HUES48 (cell line): ENCODE measurements around the gene OSBPL6.
"Not testable (repeated sequence)": the region's sequence is repeated elsewhere in the genome, so short reads cannot be mapped to it uniquely, and the experiment has no call there.

Experiments
- H3K27ac ChIP-seq: one replicate; pipeline ENCODE4 v1.7.0; 2013; ENCODE audit warnings: low read depth, low read length, inconsistent platforms
- H3K27me3 ChIP-seq: 2 replicates; pipeline ENCODE4 v1.6.1; 2013; ENCODE audit warnings: mild to moderate bottlenecking, low read length; ENCODE audit not compliant: control insufficient read depth, insufficient read depth
- H3K36me3 ChIP-seq: 2 replicates; pipeline ENCODE4 v1.6.1; 2013; ENCODE audit warnings: low read length; ENCODE audit not compliant: control insufficient read depth, insufficient read depth
- H3K4me1 ChIP-seq: 2 replicates; pipeline ENCODE4 v1.6.1; 2013; ENCODE audit warnings: mild to moderate bottlenecking, low read length; ENCODE audit not compliant: control insufficient read depth, insufficient read depth
- H3K4me3 ChIP-seq: 2 replicates; pipeline ENCODE4 v1.5.1; 2013; ENCODE audit warnings: mild to moderate bottlenecking, low read depth, low read length
- H3K9ac ChIP-seq: 2 replicates; pipeline ENCODE4 v1.6.1; 2013; ENCODE audit warnings: mild to moderate bottlenecking, low read depth, low read length, moderate library complexity
- H3K9me3 ChIP-seq: 2 replicates; pipeline ENCODE4 v1.6.1; 2013; ENCODE audit warnings: low read length; ENCODE audit not compliant: control insufficient read depth, insufficient read depth

OSBPL6 gene

DNA sequence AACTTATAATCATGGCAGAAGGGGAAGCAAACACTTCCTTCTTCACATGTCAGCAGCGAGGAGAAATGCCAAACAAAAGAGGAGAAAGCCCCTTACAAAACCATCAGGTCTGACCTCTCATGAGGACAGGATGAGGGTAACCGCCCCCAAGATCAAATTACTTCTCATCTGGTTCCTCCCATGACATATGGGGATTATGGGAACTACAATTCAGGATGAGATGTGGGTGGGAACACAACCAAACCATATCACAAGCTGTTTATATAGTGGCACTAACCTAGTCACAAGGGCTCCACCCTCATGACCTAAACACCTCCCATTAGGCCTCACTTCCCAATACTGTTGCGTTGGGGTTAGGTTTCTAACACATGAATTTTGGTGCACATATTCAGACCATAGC is 110.0 kb downstream of the OSBPL6 start:
- Histone ChIP-seq H3K9me3 (no peaks in the 10 kb centered on the region), H3K27me3 (no peaks in the 10 kb centered on the region), H3K36me3 (no peaks in the 10 kb centered on the region), H3K4me1 (no peaks in the 10 kb centered on the region), H3K9ac (no peak overlapping the region), H3K4me3 (no peak overlapping the region), H3K27ac (no peak overlapping the region)

GRCh38 chr2:178306352-178307073 is 112.2 kb downstream of the OSBPL6 start:
- Histone ChIP-seq H3K27me3 (no peaks in the 10 kb centered on the region), H3K4me1 (no peaks in the 10 kb centered on the region), H3K4me3 (no peak overlapping the region), H3K27ac (no peak overlapping the region), H3K9me3 (no peaks in the 10 kb centered on the region), H3K9ac (no peak overlapping the region), H3K36me3 (no peaks in the 10 kb centered on the region)

DNA sequence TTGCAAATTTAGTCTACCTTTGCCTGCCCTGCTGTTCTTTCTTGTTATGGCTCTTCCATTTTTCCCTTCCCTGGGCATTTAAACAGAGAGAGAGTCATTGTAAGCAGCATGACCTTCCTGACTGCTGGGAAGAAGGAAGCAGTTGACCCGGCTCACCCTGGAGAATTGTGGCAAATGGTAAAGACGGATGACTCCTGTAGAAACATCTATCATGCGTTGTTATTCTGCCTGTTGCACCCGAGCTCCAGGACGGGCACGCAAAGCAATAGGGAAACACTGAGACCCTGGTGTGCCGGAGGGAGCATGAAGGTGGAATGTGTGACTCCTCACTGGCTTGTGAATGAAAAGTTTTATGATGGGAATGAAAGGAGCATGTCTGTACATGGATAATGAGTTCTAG is 113.3 kb downstream of the OSBPL6 start:
- Histone ChIP-seq H3K27me3 (no peaks in the 10 kb centered on the region), H3K36me3 (no peaks in the 10 kb centered on the region), H3K27ac (no peak overlapping the region), H3K9ac (no peak overlapping the region), H3K9me3 (no peaks in the 10 kb centered on the region), H3K4me1 (no peaks in the 10 kb centered on the region), H3K4me3 (no peak overlapping the region)

DNA sequence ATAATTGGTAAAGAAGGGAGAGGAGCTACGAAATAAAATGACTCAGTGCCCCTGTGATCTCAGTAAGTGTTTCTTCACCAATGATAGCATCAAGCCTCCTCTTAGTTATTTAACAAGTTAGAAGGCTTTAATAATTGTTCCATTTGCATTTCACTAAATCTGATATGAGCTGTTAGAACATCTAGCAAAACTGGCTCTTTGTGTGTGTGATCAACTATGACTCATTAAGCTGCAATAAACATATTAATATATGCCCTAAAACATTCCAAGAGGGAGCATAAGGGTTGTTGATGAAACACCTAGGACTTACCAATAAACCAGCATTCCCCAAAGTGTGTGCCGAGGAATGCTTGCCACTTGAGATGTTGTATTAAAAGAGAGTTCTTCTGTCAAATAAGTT is 115.2 kb downstream of the OSBPL6 start:
- no peak overlapping the region for H3K27ac ChIP-seq
- no peaks in the 10 kb centered on the region for H3K36me3 ChIP-seq
- H3K27me3 ChIP-seq, result no peaks in the 10 kb centered on the region
- H3K9me3 ChIP-seq, result no peaks in the 10 kb centered on the region
- no peak overlapping the region for H3K9ac ChIP-seq
- H3K4me3 ChIP-seq, result no peak overlapping the region
- H3K4me1 ChIP-seq, result no peaks in the 10 kb centered on the region

- Histone ChIP-seq H3K36me3 (no peaks in the 10 kb centered on the region), H3K4me3 (no peak overlapping the region), H3K9ac (no peak overlapping the region), H3K9me3 (no peaks in the 10 kb centered on the region), H3K27me3 (no peaks in the 10 kb centered on the region), H3K27ac (no peak overlapping the region), H3K4me1 (no peaks in the 10 kb centered on the region)
These were observed 120.8 kb downstream of the OSBPL6 start for GRCh38 chr2:178315078-178315477.

DNA sequence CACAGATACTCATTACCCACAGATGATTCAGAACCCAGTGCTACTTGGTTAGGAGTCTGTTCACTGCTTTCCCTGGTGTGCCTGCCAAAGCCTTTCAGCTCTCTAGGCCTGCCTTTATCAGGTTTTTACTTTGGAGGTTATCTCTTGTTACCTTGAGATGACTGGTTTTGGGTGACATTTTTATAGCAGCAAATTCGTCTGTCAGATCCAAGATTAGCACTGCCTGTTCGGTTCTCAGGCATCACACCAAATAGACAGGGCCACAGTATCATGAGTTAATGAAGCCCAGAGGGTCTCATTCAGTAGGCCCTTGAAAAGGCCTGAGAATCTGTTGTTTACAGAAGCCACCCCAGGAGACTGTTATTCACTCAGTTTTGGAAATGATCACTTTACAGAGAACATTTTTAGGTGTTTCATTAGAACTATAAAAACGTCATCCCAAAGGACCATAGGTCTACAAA is 121.2 kb downstream of the OSBPL6 start:
- H3K27me3 ChIP-seq, result no peaks in the 10 kb centered on the region
- no peak overlapping the region for H3K4me3 ChIP-seq
- no peak overlapping the region for H3K9ac ChIP-seq
- no peaks in the 10 kb centered on the region for H3K4me1 ChIP-seq
- H3K36me3 ChIP-seq, result no peaks in the 10 kb centered on the region
- no peak overlapping the region for H3K27ac ChIP-seq
- no peaks in the 10 kb centered on the region for H3K9me3 ChIP-seq

- no peak overlapping the region for H3K4me3 ChIP-seq
- no peaks in the 10 kb centered on the region for H3K36me3 ChIP-seq
- no peaks in the 10 kb centered on the region for H3K27me3 ChIP-seq
- no peaks in the 10 kb centered on the region for H3K9me3 ChIP-seq
- no peak overlapping the region for H3K27ac ChIP-seq
- H3K4me1 ChIP-seq, result no peaks in the 10 kb centered on the region
- H3K9ac ChIP-seq, result no peak overlapping the region
These were observed 123.5 kb downstream of the OSBPL6 start for GRCh38 chr2:178317811-178318210.

- Histone ChIP-seq H3K27me3 (no peaks in the 10 kb centered on the region), H3K9me3 (no peaks in the 10 kb centered on the region), H3K4me3 (no peak overlapping the region), H3K9ac (no peak overlapping the region), H3K36me3 (no peaks in the 10 kb centered on the region), H3K27ac (no peak overlapping the region), H3K4me1 (no peaks in the 10 kb centered on the region)
These were observed 125.8 kb downstream of the OSBPL6 start for GRCh38 chr2:178320011-178320585.

DNA sequence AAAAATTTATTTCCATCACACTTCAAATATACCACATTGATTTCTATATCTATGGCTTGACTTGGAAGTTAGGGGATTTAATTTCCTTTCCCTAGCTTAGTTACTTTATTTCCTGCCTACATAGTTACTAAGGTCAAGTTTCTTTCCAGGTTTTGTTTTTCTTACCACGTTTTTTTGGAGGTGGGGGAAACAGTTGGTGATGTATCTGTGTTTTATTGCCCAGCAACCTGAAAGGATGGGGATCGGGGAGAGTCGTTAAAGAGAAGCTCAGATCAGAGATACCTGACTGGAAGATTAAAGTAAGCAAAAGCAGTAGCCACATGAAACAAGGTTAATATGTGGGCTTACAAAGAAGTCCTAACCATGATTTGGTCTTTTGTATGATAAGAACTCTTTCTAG is 127.8 kb downstream of the OSBPL6 start:
- Histone ChIP-seq H3K9me3 (no peaks in the 10 kb centered on the region), H3K9ac (no peak overlapping the region), H3K36me3 (no peaks in the 10 kb centered on the region), H3K4me3 (no peak overlapping the region), H3K4me1 (no peaks in the 10 kb centered on the region), H3K27ac (no peak overlapping the region), H3K27me3 (no peaks in the 10 kb centered on the region)

- H3K4me1 ChIP-seq, H3K4me3 ChIP-seq, H3K27ac ChIP-seq, H3K9me3 ChIP-seq, H3K27me3 ChIP-seq, H3K36me3 ChIP-seq, H3K9ac ChIP-seq: not testable (repeated sequence)
These were observed 129.0 kb downstream of the OSBPL6 start for GRCh38 chr2:178323331-178323730.

DNA sequence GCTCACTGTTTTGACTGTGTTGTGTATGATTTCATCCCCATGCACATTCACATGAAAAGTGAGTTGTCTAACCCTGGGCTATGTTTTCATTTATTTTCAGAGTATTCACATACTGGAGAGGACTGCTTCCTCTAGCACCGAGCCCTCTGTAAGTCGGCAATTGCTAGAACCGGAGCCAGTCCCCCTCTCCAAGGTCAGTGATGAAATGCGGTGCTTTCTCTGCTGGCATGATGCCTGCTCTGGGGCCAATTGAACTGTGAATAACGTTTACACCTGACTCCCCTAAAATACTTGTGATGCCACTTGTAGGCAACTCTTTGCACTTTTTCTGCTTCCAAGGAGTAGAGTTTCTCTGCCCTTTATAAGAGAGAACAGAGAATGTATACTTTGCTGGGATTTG is 129.8 kb downstream of the OSBPL6 start:
- Histone ChIP-seq H3K4me3 (no peak overlapping the region), H3K36me3 (no peaks in the 10 kb centered on the region), H3K9ac (no peak overlapping the region), H3K4me1 (no peaks in the 10 kb centered on the region), H3K9me3 (no peaks in the 10 kb centered on the region), H3K27ac (no peak overlapping the region), H3K27me3 (no peaks in the 10 kb centered on the region)
